Skin of body (tissue), 2 donors: ENCODE results near the gene PPP6R2. TPM values are rescaled to one million over a fixed set of nuclear protein-coding genes. Genes with fewer than 3 reads are reported as not detected.

Experiments used
- DNase-seq: peaks from one replicate; lab custom pipeline; 2025; lab: John Stamatoyannopoulos, UW
- total RNA-seq: library from RNA; depleted of rRNA; stranded (reverse); fragments of >200 nt; gene quantifications from one replicate; pipeline ENCODE4 v1.2.3, GENCODE V29; 2014

The PPP6R2 gene
- total RNA-seq, 1 donor from 2014 or later: 31.5 TPM

DNA sequence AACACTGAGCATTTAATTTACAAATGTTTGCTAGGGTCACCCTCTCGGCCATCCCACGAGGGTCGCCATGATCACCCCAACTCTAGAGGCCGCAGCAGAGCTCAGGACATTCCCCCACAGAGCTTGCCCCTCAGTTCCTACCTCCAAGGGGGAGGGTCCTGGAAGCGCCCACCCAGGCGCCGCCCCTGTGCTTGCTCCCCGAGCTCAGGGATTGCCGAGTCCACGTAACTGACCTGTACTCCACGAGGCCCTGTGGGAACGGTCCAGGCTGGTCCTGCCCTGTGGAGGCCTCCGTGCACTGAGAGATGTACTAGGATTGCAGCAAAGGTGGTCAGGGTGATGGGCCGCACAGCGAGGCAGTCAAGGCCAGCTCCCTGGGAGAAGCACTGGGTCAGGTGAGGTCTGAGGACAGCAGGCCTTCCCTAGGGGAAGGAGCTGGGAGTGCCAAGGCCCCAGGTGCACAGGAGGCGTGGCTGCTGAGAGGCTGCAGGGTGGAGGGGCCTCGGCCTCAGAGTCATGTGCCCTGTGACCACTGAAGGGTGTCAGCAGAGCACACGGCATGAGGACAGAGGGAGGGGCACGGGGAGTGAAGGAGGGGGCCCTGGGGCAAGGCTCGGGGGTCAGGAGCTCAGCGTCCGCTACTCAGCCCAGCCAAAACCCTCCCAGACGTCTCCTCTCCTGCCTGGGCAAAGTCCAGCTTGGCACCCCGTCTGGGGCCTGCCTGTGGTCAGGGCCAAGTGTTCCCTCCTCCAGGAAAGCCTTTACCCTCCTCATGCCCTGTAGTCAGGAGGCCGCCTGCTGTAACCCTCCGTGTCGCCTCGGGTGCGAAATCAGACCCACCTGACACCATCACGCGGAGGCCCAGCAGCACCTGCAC lies 141.1 kb downstream of the PPP6R2 start:
- no peak for DNase-seq

DNA sequence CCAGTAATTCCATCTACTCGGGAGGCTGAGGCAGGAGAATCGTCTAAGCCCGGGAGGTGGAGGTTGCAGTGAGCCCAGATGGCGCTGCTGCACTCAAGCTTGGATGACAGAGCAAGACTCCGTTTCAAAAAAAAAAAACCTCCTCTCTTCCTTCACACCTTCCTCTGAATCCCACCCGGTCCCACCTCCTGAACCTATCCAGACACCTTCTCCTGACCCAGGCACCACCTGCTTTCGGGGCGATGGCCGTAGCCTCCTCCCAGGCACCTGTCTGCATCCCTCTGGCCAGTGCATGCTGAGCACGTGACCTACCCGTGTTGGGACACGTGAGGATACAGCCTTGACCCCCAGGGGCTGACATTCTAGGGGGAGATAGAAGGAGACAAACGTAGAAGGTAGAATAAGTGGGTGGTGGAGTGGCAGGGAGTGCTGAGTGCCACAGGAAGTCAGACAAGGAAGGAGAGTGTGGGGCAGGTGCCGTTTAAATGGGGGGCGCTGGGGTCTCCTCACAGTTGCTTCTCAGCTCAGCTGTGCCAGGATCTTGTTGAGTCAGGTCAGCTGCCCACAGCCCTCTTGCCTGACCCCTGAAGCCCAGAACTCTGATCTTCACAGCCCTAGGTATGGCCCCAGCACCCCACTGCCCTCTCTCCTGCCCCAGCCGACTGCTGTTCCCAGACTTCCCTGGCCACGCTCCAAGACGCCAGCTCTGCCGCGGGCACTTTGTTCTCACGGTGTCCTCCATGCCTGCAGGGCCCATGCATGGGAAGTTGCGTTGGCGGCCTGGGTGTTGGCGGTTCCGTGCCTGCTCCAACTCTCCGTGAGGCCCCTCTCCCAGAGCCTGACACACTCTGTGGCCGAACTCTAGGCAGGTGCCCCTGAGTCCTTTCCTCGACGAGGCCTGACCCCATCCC lies 142.3 kb downstream of the PPP6R2 start:
- DNase-seq: no peak

DNA sequence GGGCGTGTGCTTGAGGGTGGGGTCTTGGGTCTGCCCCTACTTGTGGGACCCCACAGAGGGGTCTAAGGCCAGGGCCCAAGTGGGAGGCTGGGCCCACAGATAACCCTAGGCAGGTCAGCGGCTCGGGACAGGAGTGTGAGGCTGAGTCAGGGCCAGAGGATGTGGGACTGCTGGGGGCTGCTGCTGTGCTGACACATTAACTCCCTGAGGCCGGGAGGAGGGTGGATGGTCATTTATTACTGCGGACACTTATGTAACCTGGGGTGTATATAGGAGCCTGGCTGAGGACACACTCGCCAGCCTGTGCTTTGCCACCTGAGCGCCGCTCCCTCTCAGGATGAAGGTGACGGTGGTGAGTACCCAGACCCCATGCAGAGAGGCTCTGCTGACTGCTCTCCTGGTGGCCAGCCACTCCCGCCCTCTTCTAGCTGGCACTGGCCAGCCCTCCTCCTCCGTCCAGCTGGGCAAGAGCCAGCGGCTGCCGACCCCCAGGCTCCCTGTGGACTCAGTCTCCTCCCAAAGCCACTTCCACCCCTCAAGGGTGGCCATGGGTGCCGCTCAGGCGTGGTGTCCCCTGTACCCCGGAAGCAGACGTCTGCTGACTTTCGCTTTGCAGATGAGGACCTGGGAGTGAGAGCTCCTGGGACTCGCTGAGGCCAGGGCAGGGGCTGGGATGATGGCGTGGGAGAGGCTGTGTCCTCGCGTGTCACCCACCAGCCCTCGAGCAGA lies 143.6 kb downstream of the PPP6R2 start, which contains the start of gene MIOX:
MIOX (plus strand) TSS at position 299 of the 729 bp plus-strand sequence; CDS start at position 338, 39 bp downstream.
- no peak for DNase-seq

- DNase-seq: no peak
These were observed 144.3 kb downstream of the PPP6R2 start for GRCh38 chr22:50487290-50488005.

GRCh38 chr22:50488006-50488677 lies 145.0 kb downstream of the PPP6R2 start:
- no peak for DNase-seq

DNA sequence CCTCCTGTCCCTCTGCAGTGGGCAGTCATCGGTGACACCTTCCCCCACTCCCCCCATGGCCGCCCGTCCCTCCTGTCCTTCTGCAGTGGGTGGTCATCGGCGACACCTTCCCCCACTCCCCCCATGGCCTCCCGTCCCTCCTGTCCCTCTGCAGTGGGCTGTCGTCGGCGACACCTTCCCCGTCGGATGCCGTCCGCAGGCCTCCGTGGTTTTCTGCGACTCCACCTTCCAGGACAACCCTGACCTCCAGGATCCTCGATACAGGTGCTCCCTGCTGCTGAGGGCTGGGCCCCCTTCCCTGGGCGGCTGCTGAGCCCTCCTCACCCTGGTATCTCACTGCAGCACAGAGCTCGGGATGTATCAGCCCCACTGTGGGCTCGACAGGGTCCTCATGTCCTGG lies 145.8 kb downstream of the PPP6R2 start:
- DNase-seq: no peak

GRCh38 chr22:50489363-50490243 lies 146.5 kb downstream of the PPP6R2 start:
- DNase-seq: no peak

DNA sequence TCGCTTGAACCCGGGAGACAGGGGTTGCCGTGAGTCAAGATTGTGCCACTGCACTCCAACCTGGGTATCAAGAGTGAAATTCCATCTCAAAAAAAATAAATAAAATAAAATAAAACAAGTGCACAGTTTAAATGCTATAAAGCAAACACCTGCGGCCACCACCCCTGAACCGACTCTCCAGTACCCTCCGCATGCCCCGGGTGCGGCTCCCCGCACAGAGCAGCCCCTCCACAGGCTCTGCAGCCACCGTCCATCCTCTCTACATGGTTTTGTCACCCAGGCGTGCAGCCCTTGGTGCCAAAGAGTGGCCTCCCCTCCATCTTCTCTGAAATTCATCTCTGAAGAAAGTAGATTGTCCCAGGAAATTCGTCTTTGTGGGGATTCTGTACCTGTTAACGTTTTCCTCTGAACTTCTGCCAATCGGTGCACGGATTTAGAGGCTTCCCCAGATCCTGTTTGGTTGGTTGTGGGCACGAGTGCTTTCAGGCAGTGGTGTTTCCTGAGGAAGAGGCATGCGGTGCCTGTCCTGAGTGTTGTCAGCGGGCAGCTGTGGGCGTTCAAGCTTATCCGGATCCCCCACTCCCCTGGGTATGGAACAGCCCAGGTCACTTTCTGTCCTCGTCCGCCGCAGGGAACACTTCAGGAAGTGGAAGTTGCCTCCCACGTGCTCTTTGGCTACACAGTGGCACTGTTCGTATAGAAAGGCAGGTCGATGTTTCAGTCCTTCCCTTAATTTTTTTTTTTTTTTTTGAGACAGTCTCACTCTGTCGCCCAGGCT lies 147.6 kb downstream of the PPP6R2 start:
- no peak for DNase-seq

Other genes with a start within 250 kb of the PPP6R2 start
- 0.30 TPM for gene PANX2, start 172.6 kb upstream of the PPP6R2 start, total RNA-seq
- 10.8 TPM for gene TRABD, start 157.4 kb upstream of the PPP6R2 start, total RNA-seq
- gene SELENOO, start 142.3 kb upstream of the PPP6R2 start, total RNA-seq: 10.7 TPM
- gene TUBGCP6, start 98.3 kb upstream of the PPP6R2 start, total RNA-seq: 23.5 TPM
- gene HDAC10, start 92.1 kb upstream of the PPP6R2 start, total RNA-seq: 13.1 TPM
- gene MAPK12, start 81.6 kb upstream of the PPP6R2 start, total RNA-seq: 8.8 TPM
- 5.2 TPM for gene MAPK11, start 72.9 kb upstream of the PPP6R2 start, total RNA-seq
- 68.8 TPM for gene PLXNB2, start 35.7 kb upstream of the PPP6R2 start, total RNA-seq
- 2.9 TPM for gene DENND6B, start 16.3 kb upstream of the PPP6R2 start, total RNA-seq
- 31.9 TPM for gene SBF1, start 131.7 kb downstream of the PPP6R2 start, total RNA-seq
- gene ADM2, start 138.2 kb downstream of the PPP6R2 start, total RNA-seq: 0.39 TPM
- gene MIOX, start 143.5 kb downstream of the PPP6R2 start, total RNA-seq: not detected
- gene LMF2, start 164.4 kb downstream of the PPP6R2 start, total RNA-seq: 16.1 TPM
- gene NCAPH2, start 164.9 kb downstream of the PPP6R2 start, total RNA-seq: 29.7 TPM
- 0.59 TPM for gene SCO2, start 182.3 kb downstream of the PPP6R2 start, total RNA-seq
- gene TYMP, start 186.7 kb downstream of the PPP6R2 start, total RNA-seq: 16.3 TPM
- 0.30 TPM for gene KLHDC7B, start 202.6 kb downstream of the PPP6R2 start, total RNA-seq
- not detected for gene SYCE3, start 219.6 kb downstream of the PPP6R2 start, total RNA-seq
- gene CPT1B, start 235.1 kb downstream of the PPP6R2 start, total RNA-seq: 10.3 TPM
- 28.3 TPM for gene CHKB, start 239.5 kb downstream of the PPP6R2 start, total RNA-seq